A673 (cell line): ENCODE measurements around the gene SIK1. TPM values are rescaled to one million over a fixed set of nuclear protein-coding genes. Genes with fewer than 3 reads are reported as not detected.
"Not testable (repeated sequence)": the region's sequence is repeated elsewhere in the genome, so short reads cannot be mapped to it uniquely, and the experiment has no call there.

Experiments used
- BruUV-seq: library from RNA; stranded (reverse); fragments of 400-500 nt; replicated peaks from 2 replicates; lab custom pipeline; 2021; lab: Mats Ljungman, UMichigan
- CTCF ChIA-PET: fragments of 300-600 bp; sonication (Branson Sonifier 250); formaldehyde crosslinking; loops from one replicate; lab custom pipeline; 2022; ENCODE audit warnings: antibody characterized with exemption; lab: Charles Lee
- POLR2A ChIA-PET: fragments of 300-600 bp; sonication (Branson Sonifier 250); formaldehyde crosslinking; loops from one replicate; lab custom pipeline; 2022; ENCODE audit warnings: antibody characterized with exemption; ENCODE audit not compliant: low non-redundant PET; lab: Charles Lee
- DNase-seq: peaks from one replicate; pipeline ENCODE4 v3.0.0-alpha.2; 2015; ENCODE audit warnings: low spot score
- H3K27ac ChIP-seq: fragments of 200-600 bp; sonication (generic); 2 replicates; pipeline ENCODE4 v1.5.1; 2016; ENCODE audit warnings: mixed run types, low read depth, mild to moderate bottlenecking, mixed read lengths, antibody characterized with exemption, low read length; ENCODE audit not compliant: poor library complexity, severe bottlenecking
- H3K27me3 ChIP-seq: fragments of 200-600 bp; sonication (generic); replicated peaks from 2 replicates; pipeline ENCODE4 v1.6.1; 2017; ENCODE audit warnings: mixed run types, low read depth, mild to moderate bottlenecking, mixed read lengths, antibody characterized with exemption, low read length; ENCODE audit not compliant: insufficient read depth, poor library complexity
- H3K36me3 ChIP-seq: fragments of 200-600 bp; sonication (generic); 2 replicates; pipeline ENCODE4 v1.6.1; 2016; ENCODE audit warnings: mixed run types, mild to moderate bottlenecking, mixed read lengths, antibody characterized with exemption, low read length; ENCODE audit not compliant: insufficient read depth, poor library complexity, severe bottlenecking
- H3K4me1 ChIP-seq: fragments of 200-600 bp; sonication (generic); 2 replicates; pipeline ENCODE4 v1.6.1; 2017; ENCODE audit warnings: mixed run types, mild to moderate bottlenecking, mixed read lengths, antibody characterized with exemption, low read length; ENCODE audit not compliant: insufficient read depth, poor library complexity, severe bottlenecking
- H3K4me3 ChIP-seq: fragments of 200-600 bp; sonication (generic); 2 replicates; pipeline ENCODE4 v1.5.1; 2016; ENCODE audit warnings: low read depth, mixed run types, mild to moderate bottlenecking, mixed read lengths, low read length; ENCODE audit not compliant: poor library complexity, severe bottlenecking
- H3K9me3 ChIP-seq: fragments of 200-600 bp; sonication (generic); 2 replicates; pipeline ENCODE4 v1.6.1; 2016; ENCODE audit warnings: mixed run types, low read depth, mild to moderate bottlenecking, mixed read lengths, antibody characterized with exemption, low read length; ENCODE audit not compliant: poor library complexity, severe bottlenecking
- intact Hi-C: fragments of 100-400 bp; cut with micrococcal nuclease; formaldehyde crosslinking; loops from one replicate; pipeline ENCODE4 v1.10.0; 2022; ENCODE audit not compliant: unreplicated experiment
- total RNA-seq: library from RNA; stranded (reverse); gene quantifications from 2 replicates; pipeline ENCODE4 v1.2.3, GENCODE V29; 2021

SIK1 gene
- total RNA-seq, 1 experiment from 2014 or later = 4.2 TPM

DNA sequence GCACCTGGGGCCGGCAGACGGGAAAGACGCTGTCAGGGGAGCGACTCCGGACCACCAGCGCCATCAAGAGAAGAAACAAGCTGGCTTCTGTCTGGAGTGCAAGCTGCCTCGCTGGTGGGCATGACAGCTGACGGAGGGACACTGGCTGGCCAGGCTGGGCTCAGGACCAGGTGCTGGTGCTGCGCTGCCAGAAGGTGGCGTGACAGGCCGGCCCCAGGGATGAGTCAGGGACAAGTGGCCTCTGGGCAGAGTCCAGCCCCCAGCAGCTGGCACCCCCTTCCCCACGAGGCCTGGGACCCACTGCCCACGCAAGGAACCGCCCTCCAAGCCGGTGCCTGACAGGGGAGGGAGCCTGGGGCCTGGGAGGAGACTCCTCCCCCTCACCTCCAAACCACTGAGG lies 7.5 kb downstream of the SIK1 start:
- H3K9me3 ChIP-seq, H3K4me1 ChIP-seq, intact Hi-C loops, H3K27ac ChIP-seq, H3K4me3 ChIP-seq, POLR2A ChIA-PET, CTCF ChIA-PET, H3K36me3 ChIP-seq, BruUV-seq, H3K27me3 ChIP-seq, DNase-seq: not testable (repeated sequence)

DNA sequence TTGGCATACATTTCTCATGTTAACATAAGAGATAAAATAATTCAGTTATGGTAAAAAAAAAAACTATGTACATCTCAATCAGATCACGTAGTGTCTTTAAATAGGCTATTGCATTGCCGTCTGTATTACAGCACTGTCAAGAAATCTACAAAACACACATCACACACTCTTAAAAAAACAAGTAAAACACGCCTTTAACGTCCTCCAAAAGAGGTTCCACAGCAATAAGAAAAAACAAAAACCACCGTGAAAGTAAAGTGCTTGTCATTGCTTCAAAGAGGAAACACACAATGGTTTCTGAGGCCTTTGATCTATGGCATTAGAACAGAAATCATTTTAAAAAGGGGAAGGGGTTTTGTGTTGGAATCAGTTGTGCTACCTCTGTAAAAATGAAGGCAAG lies 12.4 kb downstream of the SIK1 start:
- POLR2A ChIA-PET, DNase-seq, H3K4me1 ChIP-seq, H3K9me3 ChIP-seq, H3K27me3 ChIP-seq, CTCF ChIA-PET, BruUV-seq, intact Hi-C loops, H3K27ac ChIP-seq, H3K36me3 ChIP-seq, H3K4me3 ChIP-seq: not testable (repeated sequence)

DNA sequence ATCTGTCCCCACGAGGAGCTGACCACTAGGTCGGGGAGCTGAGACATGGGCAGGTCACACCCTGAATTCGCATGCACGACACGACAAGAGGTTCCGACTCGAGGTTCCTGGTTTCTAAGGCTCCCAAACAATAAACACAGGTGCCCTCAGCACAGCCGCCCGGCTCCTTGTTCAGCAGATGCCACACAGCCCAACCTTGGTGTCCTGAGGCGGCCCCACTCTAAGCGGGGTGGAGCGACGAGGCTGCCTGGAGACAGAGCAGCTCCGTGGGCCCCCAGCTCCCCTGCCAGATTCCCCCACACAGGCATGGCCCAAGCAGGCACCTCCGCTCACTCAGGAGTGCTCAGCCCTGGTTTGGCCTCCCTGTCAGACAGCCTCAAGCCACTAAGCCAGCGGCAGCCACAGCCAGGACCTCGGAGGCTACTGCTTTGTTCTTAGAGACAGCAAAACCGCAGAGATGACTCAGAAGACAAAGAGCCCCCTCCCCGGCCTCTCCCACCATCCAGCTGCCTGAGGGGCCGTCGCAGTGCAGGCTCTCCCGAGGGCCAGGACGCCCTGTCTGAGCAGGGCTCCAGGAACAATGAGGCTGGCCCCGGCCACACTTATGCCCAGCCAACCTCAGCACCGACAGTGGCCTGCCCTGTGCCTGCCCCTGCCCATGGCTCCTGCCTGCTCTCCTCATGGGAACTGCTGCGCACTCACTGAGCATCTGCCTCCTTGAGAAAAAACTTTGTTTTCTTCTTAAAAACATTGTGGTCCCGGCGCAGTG lies 14.7 kb downstream of the SIK1 start:
- POLR2A ChIA-PET, H3K9me3 ChIP-seq, CTCF ChIA-PET, BruUV-seq, H3K36me3 ChIP-seq, H3K4me1 ChIP-seq, H3K27ac ChIP-seq, DNase-seq, intact Hi-C loops, H3K4me3 ChIP-seq, H3K27me3 ChIP-seq: not testable (repeated sequence)

DNA sequence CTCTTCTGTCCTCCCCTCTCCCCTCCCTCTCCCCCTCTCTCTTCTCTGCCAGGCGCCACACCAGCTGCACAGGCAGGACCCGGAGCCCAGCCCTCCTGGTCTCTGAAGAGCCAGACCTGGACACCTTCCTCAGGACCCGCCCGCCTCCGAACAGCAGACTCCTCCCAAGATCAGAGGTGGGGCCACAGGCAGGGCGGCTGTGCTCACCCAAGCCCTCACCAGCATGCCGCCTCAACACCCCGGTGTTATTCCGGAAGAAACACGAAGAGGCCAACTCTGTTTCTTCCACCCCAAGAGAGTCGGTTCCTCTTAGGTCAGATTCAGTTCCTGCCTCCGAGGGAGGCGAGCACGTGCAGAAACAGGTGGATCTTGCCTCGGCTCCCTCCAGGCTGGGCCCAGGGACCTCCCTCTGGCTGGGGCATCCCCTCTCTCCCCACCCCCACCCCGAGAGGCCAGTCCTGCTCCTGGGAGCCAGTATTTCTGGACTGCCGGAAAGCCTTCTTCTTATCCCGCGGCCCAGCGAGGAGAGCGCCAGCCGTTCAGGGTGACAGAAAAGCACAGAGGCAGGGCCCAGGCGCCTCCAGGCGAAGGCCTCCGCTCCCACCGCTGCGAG lies 16.4 kb downstream of the SIK1 start:
- BruUV-seq, H3K4me3 ChIP-seq, H3K27me3 ChIP-seq, H3K36me3 ChIP-seq, CTCF ChIA-PET, H3K4me1 ChIP-seq, H3K9me3 ChIP-seq, DNase-seq, H3K27ac ChIP-seq, POLR2A ChIA-PET, intact Hi-C loops: not testable (repeated sequence)

DNA sequence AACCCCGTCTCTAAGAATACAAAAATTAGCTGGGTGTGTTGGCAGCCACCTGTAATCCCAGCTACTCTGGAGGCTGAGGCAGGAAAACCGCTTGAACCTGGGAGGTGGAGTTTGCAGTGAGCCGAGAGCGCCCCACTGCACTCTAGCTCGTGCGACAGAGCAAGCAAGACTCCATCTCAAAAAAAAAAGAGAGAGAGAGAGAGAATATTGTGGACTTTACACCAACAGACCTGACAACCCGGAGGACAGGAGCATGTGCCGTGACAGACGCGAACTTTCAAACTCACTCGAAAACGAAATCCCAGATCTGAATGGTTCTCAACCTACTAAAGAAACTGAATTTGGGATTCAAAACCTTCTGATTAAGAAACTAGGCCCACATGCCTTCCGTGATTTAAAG lies 19.8 kb downstream of the SIK1 start:
- intact Hi-C loops, BruUV-seq: not testable (repeated sequence)

DNA sequence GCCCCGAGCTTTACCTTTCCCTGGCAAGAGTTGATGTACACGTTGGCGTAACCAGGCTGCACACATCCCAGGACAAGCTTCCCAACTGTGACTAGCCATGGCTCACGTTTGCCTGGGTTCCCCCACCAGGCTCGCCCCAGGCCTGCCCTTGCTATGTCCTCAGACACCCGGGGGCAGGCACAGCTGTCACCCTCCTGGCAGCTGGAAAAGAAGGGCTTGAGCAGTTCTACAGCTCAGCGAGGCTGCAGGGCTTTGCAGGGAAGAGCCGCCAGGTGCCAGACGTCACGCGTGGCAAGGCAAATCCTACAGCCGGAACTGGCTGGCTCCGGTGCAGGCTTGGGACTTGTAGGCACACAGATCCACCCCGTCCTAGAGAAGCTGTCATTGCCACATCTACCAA lies 22.5 kb downstream of the SIK1 start:
- H3K27ac ChIP-seq, POLR2A ChIA-PET, DNase-seq, H3K4me1 ChIP-seq, CTCF ChIA-PET, BruUV-seq, H3K9me3 ChIP-seq, intact Hi-C loops, H3K27me3 ChIP-seq, H3K36me3 ChIP-seq, H3K4me3 ChIP-seq: not testable (repeated sequence)

More for the DNA sequence above, 19.8 kb downstream of the SIK1 start:
- H3K9me3 ChIP-seq, POLR2A ChIA-PET, H3K4me1 ChIP-seq, H3K27ac ChIP-seq, H3K27me3 ChIP-seq, CTCF ChIA-PET, DNase-seq, H3K4me3 ChIP-seq, H3K36me3 ChIP-seq: not testable (repeated sequence)

DNA sequence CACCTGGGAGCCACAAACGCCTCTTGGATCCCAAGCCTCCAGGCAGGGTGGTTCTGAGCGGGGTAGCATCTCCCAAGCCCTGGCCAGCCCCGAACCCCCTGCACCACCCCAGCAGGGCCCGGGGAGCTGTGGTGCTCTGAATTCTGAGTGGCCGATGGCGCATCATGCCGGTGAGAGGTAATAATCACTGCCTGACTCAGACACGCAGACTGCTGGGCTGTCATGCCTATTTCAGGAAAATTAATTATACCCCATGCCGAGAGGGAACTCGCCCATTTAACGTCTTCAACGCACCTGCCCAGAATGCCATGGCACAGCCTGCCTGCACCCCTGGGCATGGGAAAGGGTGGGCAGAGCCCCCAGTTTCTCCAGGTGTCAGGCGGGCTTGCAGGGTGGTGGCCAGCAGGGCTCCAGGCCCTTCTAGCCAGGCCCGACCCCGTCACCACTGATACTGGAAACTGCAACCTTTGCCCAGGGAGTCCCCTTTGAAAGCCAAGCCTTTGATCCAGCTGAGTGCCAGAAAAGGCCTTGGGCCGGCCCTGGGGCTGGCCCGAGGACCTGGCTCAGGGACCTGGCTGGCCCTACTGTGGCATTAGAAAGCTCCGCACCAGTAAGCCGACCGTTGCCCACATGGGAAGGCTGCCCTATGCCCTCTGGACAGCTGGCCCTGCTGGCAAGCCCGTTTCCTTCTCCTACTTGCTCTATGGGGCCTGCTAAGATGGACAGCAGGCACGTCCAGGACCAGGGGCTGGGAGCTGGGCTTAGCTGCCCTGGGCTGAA lies 23.1 kb downstream of the SIK1 start:
- H3K27ac ChIP-seq, H3K27me3 ChIP-seq, DNase-seq, POLR2A ChIA-PET, BruUV-seq, CTCF ChIA-PET, H3K4me1 ChIP-seq, H3K36me3 ChIP-seq, intact Hi-C loops, H3K9me3 ChIP-seq, H3K4me3 ChIP-seq: not testable (repeated sequence)
